Activated CD8-positive, alpha-beta memory T cell treated with anti-CD3 and anti-CD28 coated beads for 48 hours (primary cell): ENCODE results near the gene TCL1B.

ENCODE experiments used
- DNase-seq, 3 experiments: peaks; one replicate each; pipeline ENCODE4 v3.0.0-alpha.2; 2020; ENCODE audit warnings: low read depth in 2 of 3, low spot score in 2 of 3

The TCL1B gene

DNA sequence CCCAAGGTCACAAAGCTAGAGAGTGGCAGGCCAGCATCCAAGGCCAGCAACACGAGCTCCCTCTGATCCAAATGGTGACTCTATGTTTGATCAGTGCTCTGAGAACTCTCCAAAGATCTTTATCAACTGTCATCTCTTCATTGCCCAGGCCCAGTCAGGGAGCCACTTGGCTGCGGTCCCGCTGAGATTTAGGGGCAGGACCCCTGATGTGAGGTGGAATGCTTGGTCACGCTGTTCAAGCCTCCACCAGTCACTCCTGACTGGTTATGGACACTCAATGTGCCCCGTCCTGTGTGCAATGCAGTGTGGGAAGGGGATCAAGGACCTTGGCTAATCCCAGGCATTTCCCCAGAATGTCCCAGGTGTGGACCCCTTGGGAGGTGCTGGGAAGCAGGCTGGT, 19.8 kb upstream of the TCL1B start:
- DNase-seq, result no peak

DNA sequence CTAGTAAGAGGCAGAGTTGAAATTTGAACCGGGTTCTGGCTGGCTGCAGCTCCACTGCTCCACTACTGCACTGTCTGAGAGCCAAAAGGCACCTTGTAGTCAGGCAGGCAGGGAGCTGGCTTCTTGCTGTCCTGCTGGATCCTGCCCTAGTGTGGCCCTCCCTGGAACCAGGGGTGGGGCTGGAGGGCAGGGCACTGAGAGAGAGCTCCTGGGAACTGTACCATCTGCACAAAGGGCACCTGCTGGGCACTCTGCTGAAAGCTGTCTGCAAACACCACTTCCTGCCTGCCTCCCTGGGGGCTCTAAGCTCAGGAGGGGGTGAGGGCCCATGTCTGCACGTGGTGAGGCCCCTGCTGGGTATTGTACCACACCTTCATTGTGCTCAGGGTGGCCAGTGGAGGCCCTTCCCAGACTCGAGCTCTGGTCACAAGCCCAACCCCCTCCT, 19.0 kb upstream of the TCL1B start:
- DNase-seq, result no peak

DNA sequence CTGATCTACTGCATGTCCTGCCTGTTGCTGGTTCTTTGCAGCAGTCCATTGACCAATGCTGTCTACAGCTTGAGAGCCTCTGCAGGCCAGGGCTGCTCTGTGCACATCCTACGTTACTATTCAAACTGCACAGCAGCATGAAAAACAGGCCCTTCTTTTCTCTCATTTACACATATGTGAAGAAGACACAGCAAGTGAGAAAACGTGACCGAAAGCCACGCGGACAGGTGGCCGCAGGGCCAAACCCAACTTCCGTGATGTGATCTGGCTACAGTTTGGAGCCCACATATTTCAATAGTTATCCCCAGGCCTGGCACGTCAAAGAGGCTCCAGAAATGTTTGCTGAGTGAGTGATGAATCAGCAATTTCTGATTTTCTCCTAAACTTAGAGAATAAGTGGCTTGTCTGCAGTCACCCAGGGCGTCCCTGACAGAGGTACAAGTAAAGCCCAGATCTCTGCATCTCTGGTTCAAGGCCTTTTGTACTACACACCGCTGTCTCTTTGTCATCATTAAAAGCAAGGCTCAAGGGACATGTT, 17.9 kb upstream of the TCL1B start:
- DNase-seq, result no peak

DNA sequence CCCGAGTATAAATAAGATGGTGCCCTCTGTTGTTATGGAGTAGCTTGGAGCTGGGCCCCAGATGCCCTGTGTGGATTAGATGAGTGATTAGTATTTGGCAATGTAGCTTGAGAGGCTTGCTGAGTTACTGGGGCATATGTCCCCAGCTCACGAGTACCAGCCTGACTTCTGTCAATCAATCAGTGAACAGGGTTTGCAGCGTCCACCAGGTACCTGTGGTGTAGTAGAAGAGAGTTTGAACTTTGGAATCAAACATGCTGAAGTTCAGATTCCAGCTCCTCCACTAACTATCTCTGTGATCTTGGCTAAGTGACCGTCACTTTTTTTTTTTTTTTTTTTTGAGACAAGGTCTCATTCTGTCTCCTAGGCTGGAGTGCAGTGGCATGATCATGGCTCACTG, 11.6 kb upstream of the TCL1B start:
- DNase-seq, result no peak

DNA sequence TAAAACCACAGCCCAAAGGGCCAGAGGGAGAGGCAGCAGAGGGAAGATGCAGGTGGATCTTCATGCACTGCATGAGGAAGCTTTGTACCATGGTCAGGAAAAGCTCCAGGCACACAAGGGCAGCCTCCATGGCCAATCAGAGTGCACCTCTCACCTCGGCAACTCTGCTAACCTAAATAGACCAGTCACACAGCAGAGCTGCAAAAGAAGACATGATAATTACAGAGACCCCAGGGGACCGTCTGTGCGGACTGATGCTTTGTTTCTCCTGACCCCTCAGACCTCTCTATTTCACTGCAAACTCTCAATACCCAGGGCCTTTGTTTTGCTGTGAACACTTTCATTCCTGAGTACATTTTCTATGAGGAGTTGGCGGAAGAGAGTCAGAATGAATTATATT, 10.7 kb upstream of the TCL1B start:
- DNase-seq, result no peak

DNA sequence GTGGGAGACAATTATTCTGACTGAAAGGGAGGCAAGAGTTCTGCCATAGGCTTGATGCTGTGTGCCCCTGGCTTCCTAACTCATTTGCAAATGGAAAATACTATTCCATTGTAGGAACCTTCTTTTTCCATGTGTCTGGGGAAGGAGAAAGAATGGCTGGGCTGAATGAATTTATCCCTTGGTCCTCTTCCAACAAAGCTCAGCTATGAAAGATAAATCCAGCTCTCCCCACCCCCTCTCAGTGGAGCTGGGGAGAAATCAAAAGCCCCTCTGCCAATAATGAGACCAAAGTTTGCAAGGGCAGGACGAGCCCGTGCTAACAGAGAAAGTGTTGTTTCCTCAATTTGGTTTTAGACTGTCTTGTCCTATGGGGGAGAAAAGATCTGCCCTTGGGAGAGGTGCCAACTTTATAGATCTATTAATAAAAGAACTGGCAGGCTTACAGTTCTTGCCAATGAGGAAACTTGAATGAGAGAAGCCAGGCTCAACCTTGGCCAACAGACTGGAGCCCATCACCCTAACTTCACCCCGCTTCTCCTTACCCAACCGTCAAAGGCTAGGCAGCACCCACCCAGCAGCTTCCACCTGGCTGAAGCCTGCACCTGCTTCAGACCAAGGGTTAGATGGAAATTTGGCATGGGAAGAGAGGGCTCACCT, 8.9 kb upstream of the TCL1B start:
- no peak for DNase-seq

DNA sequence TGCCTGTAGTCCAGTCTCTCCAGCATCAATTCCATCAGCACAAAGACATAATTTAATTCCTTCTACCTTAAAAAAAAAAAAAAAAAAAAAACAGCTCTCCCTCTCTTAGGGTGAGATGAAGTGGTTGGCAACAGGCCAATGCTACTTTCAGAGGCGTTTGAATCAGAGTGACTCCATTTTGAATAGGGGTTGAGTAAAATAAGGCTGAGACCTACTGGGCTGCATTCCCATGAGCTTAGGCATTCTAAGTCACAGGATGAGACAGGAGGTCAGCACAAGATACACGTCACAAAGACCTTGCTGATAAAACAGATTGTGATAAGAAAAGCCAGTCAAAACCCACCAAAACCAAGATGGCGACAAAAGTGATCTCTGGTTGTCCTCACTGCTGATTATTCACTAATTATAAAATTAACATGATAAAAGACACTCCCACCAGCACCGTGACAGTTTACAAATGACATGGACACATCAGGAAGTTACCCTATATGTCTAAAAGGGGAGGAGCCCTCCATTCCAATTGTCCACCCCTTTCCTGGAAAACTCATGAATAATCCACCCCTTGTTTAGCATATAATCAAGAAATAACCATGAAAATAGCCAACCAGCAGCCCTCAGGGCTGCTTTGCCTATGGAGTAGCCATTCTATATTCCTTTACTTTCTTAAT, 6.9 kb upstream of the TCL1B start:
- no peak for DNase-seq

DNA sequence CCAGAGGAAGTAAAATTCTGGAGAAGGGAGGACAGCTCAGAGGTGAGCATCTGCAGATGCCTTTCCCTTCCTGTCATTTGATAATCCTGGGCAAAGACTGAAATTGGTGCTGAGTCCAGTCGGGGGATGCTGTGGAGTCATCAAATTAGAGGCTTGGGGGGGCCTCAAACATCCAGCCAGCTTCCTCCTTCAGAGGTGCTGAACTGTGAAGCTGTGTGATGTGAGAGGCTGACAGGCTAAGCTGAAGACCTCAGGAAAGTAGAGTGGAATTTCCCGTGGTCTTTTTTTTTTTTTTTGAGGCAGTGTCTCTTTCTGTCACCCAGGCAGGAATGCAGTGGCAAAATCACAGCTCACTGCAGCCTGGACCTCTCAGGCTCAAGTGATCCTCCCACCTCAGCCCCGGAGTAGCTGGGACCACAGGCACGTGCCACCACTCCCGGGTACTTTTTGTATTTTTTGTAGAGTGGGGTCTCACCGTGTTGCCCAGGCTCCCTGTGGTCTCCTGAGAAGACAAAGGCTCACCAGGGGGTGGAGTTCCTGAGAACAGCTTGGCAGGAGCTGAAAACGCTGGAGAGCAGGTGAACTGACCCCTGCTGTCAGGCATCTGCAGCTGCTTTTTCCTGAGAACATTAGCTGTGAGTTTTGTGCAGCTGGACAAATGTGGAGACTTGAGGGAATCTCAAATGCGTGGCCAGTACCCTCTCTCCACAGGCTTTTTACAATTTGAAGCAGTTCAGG, 6.1 kb upstream of the TCL1B start:
- no peak for DNase-seq

DNA sequence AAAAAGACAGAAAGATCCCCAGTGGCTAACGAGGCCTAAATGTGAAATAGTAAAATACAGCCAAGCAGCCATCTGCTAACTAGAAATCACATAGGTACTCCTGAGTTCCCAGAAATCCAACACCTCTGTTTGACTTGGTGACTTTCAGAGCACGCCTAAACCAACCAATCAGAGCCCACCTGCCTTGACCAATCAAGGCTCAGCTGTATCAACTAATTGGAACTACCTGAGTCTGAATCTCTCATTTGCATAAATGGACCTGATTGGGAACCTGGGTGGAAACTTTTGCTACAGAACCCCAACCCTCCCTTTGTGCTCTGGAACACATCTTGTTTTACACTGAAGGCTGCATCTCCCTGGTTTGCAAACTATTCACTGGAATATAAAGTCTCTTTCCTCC, 5.1 kb upstream of the TCL1B start:
- no peak for DNase-seq

DNA sequence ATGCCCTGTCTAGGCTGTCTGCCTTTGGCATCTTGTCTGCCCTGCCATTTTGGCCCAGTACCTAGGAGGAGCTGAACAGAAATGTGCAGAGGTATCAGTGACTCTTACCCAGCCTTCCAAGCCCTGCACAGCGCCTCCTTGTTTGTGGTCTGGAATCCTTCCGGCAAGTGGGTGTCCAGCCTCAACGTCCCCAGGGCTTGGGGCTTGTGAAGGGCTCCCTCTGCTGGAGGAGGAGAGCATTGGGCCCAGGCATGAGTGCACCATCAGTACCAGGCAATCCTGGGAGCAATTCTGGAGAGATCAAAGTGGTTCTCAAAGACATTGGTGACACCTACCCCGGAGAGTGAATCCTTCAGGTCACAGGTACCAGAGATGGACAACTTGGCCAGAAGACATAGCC, 2.4 kb upstream of the TCL1B start:
- DNase-seq, result no peak

DNA sequence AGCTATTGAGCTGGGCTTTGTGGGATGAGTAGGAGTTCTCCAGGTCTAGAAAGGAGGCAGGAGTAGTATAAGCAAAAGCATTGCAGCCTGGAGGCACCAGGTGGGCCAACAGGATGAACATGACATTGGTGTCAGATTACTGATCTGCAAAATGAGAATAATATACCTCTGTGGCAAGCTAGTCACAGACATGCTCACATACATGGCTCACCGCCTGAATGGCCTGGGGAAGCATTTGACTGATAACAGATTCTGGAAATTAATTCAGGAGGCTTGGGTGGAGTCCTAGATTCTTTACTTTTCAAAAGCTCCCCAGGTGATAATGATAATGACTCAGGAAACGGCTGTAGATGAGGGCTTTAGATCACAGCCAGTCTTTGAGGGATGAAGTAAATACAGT, 709 bp downstream of the TCL1B start:
- DNase-seq, result no peak

DNA sequence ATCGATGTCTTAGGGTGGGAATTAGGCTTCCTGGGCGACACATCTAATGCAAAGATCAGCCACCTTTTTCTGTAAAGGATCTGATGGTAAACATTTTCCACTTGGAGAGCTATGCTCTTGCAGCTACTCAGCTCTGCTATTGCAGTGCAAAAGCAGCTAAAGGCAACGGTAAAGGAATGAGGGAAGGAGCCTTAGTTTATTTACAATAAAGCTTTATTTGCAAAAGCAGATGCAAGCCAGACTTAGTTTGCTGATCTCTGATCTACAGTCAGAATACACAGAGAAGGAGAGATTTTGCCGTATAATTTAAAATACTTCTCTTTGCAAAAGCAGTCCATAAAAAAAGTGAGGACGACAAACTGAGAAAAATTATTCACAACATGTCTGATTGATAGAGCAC, 3.2 kb downstream of the TCL1B start:
- no peak for DNase-seq

DNA sequence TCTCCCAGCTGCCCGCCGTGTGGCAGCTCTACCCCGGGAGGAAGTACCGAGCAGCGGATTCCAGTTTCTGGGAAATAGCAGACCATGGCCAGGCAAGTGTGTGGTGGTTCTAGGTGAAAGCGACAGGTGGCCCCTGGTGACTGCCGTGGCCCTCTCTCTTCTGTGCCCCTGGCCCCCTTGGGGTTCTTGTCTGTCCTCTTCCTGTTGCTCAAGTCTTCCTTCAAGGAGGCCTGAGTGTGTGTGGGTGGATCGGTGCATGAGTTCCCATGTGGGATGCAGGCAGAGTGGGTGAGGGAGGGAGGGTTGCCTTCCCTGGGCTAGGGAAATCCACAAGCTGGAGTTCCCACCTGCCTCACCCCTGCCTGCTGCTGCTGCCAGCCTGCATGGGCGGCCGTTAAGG, 4.6 kb downstream of the TCL1B start:
- DNase-seq, result no peak

DNA sequence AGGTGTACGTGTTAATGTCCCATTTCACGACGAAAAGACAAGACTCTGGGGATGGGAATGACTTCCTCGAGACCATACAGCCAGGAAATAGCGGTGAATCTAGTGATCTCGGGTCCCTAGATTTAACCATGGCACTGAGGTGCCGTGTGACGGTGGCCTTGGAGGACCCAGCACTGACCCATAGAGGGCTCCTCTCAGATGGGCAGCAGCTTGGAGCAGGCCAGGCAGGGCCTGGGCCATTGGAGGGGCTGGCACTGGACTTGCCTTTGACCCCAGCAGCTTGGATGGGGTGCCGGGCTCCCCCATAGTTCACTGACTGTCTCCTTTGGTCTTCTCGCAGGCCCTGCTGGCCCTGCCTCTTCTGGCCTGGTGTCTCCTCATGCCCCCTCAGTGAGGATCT, 5.4 kb downstream of the TCL1B start:
- DNase-seq, result no peak

DNA sequence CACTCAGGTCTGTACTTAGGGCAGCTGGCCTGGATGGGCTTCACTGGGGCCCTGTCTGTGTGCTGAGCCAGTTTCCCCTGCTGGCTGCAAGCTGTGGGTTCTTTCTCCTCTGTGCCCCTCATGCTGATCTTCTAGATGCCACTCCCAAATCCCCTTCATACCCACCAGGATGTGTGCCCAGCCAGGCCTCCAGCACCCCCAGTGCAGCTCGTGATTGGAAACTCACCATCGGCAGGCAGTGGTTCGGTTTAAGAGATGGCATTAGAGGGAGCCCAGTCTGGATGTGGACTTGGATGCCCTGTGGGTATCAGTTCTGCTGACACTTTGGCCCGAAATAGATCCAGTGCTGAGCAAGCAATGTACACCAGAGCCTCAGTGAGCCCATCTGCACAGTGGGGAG, 5.9 kb downstream of the TCL1B start:
- DNase-seq, result no peak

DNA sequence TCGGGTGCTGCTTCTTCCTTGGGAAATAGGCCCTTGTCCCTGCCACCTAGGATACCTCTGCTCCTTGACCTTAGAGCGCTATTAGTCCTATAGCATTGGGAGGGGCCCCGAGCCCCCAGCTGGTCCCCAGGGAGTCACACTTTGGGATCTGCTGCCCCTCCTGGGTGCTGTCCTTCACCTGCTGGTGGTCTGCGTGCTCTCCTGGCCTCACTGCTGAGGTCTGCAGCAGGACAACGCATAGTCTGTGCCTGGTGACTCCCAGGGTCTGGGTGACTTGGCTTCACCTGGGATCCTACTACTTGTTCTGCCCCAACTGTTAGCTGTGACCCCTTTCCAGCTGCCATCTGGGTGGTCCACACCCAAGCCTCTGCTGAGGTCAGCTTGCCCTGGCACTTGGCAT, 8.8 kb downstream of the TCL1B start:
- DNase-seq, result no peak

DNA sequence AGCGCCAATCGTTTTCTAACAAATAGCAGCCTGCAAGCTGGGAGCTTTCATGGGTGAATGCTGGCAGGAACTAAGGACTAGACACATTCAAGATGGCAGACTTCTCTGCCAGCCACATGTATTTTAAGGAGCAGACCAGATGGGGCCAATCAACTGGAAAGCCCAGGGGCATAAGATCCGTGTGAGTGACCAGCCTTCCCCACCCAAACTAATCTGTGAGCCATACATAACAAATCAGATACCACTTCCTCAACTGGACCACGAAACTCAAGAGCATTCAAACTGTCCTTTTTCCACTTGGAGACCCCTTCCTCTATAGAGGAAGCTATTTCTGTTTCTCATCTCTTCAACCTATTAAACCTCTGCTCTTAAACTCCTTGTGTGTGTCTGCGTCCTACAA, 9.7 kb downstream of the TCL1B start:
- no peak for DNase-seq

DNA sequence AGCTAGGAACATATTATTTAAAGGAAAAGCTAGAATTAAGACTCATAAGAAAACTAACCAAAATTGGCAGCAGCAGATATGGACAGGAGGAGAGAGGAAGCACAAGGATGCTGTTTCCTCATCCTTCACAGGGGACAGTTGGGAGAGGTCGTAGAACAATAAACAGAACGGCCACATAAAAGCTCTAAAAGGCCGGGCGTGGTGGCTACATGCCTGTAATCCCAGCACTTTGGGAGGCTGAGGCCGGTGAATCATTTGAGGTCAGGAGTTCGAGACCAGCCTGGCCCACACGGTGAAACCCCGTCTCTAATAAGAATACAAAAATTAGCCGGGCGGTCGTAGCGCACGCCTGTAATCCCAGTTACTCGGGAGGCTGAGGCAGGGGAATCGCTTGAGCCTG, 10.5 kb downstream of the TCL1B start:
- DNase-seq, result no peak

DNA sequence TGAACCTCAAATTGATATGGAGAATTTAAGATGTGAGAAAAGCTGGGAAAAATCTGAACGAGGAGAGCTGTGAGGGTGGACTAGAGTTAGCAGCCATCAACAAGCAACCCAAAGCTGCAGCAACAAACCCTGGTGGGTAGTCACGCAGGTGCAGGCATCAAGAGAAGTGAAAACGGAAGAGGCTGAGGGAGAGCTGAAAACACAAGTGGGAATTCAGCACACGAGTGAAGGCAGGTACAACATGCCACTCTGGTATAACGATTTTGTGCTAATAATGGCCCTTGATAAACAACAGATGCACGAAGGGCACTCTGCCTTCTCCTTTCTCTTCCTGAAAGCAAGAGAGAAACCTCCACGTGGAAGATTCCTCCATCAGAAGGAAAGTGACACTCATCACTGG, 11.5 kb downstream of the TCL1B start:
- no peak for DNase-seq

DNA sequence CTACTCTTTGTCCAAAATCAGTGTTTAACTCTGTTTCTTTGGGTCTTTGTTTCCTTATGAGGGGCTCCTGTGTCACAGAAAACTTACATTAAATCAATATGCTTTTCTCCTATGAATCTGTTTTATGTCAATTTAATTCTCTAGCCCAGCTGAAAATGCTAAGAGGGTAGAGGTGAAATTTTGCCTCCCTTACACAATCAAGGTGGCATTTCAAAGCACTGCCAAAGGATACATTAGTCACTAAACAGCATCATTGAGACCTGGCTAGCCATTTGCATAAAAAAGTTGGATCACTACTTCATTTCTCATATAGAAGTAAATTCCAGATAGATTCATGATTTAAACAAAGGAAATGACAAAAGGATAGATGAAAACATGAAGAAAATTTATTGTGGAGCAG, 12.1 kb downstream of the TCL1B start:
- no peak for DNase-seq

DNA sequence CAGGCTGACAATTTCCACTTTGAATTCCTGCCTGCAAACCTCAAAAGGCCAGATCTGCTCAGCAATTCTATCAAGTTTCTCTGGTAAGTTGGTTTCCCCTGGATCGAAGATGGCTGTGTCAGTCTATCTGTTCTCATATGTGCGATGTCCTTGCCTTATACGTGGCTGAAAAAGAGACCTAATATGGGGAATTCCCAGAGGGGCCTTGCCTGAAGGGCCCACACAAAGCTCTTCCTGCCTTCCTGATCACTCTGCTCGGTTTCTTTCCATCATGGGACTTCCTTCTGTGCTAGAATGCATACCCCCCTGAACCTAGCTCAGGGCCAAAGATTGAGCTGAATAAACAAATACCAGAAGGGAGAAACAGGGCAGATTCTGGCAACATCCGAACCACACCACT, 13.2 kb downstream of the TCL1B start:
- no peak for DNase-seq

DNA sequence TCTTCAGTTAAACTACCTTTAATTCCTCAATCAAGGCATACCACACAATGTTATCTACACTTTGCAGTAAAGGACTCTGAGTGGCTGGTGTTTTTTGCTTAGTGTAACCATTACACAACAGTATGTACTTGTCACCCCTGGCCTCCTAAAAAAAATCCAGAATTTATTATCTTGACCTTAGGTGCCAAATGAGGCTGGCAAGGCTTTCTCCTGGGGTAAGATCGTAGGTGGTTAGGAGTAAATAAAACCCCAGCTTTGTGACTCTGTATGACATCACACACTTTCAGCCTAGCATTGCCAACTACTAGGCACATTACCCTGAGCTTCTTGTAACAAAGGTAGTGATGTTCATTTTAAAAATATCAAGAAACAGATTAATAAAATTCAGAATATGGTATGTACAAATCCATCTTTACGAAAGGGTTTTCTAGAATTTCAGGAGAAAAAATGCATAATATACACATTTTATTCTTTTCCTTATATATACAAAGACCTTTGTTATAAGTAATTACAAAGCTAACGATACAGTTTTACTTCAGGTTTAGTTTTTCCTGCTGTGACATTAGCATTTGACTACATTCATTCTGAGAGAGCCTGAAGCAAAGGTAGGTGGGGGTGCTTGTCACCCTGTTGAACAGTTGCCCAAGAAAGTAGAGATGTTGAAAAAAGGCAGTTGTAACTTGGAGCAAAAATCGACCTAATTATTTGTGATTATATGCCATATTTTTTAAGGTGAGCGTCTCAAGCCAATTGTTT, 14.2 kb downstream of the TCL1B start:
- no peak for DNase-seq
